Measurements from ENCODE around the gene SDK1.
"Not testable (repeated sequence)": the region's sequence is repeated elsewhere in the genome, so short reads cannot be mapped to it uniquely, and the experiment has no call there.

Gene SDK1

GRCh38 chr7:3942276-3942675, 641.2 kb downstream of the SDK1 start:
- DNase-seq = no peak

GRCh38 chr7:3942816-3943745, 642.0 kb downstream of the SDK1 start:
- no peak for DNase-seq

- DNase-seq = no peak
These were observed 642.9 kb downstream of the SDK1 start for GRCh38 chr7:3943779-3944520.

- no peak for DNase-seq
These were observed 648.2 kb downstream of the SDK1 start for GRCh38 chr7:3949242-3949640.

- no peak for DNase-seq
These were observed 649.2 kb downstream of the SDK1 start for GRCh38 chr7:3950249-3950648.

- no peak for DNase-seq
These were observed 650.4 kb downstream of the SDK1 start for GRCh38 chr7:3951316-3952055.

GRCh38 chr7:3953133-3953532, 652.1 kb downstream of the SDK1 start:
- no peak for DNase-seq

- no peak for DNase-seq
These were observed 652.9 kb downstream of the SDK1 start for GRCh38 chr7:3953946-3954345.

GRCh38 chr7:3955026-3955425, 654.0 kb downstream of the SDK1 start:
- no peak for DNase-seq

- DNase-seq = no peak
These were observed 655.0 kb downstream of the SDK1 start for GRCh38 chr7:3955751-3956696.

- no peak for DNase-seq
These were observed 655.9 kb downstream of the SDK1 start for GRCh38 chr7:3956949-3957348.

- no peak for DNase-seq
These were observed 656.5 kb downstream of the SDK1 start for GRCh38 chr7:3957472-3958108.

GRCh38 chr7:3958109-3958483, 657.0 kb downstream of the SDK1 start:
- no peak for DNase-seq

- no peak for DNase-seq
These were observed 658.3 kb downstream of the SDK1 start for GRCh38 chr7:3959364-3959763.

GRCh38 chr7:3960050-3960763, 659.2 kb downstream of the SDK1 start:
- DNase-seq = no peak

GRCh38 chr7:3960942-3961341, 659.9 kb downstream of the SDK1 start:
- DNase-seq = no peak

GRCh38 chr7:3961857-3962503, 660.9 kb downstream of the SDK1 start:
- no peak for DNase-seq

- DNase-seq = not testable (repeated sequence)
These were observed 662.7 kb downstream of the SDK1 start for GRCh38 chr7:3963768-3964167.

GRCh38 chr7:3964980-3965606, 664.0 kb downstream of the SDK1 start:
- no peak for DNase-seq

GRCh38 chr7:3965794-3966395, 664.8 kb downstream of the SDK1 start:
- no peak for DNase-seq
